ENCODE measurements around the gene GSTT2B.
"Not testable (repeated sequence)": the region's sequence is repeated elsewhere in the genome, so short reads cannot be mapped to it uniquely, and the experiment has no call there.

The GSTT2B gene

GRCh38 chr22:23961084-23961771 lies at the start of gene GSTT2B:
Gene GSTT2B (minus strand): TSS chr22:23961195. CDS start chr22:23961131, 64 bp downstream.
- H3K27me3 ChIP-seq (ENCODE audit: control insufficient read depth, insufficient read depth, low read length); H3K4me3 ChIP-seq (ENCODE audit: low read length); H3K9me3 ChIP-seq (ENCODE audit: control insufficient read depth, low read depth, low read length); H3K9ac ChIP-seq (ENCODE audit: low read length); H3K4me1 ChIP-seq (ENCODE audit: control insufficient read depth, low read depth, low read length); H3K27ac ChIP-seq (ENCODE audit: low read length); H3K36me3 ChIP-seq (ENCODE audit: control insufficient read depth, low read depth, low read length): not testable (repeated sequence)

GRCh38 chr22:24010018-24010391 lies 49.0 kb upstream of the GSTT2B start:
- no peak overlapping the region for H3K9ac ChIP-seq (ENCODE audit: low read length)
- no peaks in the 10 kb centered on the region for H3K36me3 ChIP-seq (ENCODE audit: control insufficient read depth, low read depth, low read length)
- H3K9me3 ChIP-seq (ENCODE audit: control insufficient read depth, low read depth, low read length) = no peaks in the 10 kb centered on the region
- no peak overlapping the region for H3K27ac ChIP-seq (ENCODE audit: low read length)
- peaks cover 4% of the 10 kb centered on the region for H3K4me1 ChIP-seq (ENCODE audit: control insufficient read depth, low read depth, low read length)
- H3K4me3 ChIP-seq (ENCODE audit: low read length) = no peak overlapping the region
- H3K27me3 ChIP-seq (ENCODE audit: control insufficient read depth, insufficient read depth, low read length) = no peaks in the 10 kb centered on the region

DNA sequence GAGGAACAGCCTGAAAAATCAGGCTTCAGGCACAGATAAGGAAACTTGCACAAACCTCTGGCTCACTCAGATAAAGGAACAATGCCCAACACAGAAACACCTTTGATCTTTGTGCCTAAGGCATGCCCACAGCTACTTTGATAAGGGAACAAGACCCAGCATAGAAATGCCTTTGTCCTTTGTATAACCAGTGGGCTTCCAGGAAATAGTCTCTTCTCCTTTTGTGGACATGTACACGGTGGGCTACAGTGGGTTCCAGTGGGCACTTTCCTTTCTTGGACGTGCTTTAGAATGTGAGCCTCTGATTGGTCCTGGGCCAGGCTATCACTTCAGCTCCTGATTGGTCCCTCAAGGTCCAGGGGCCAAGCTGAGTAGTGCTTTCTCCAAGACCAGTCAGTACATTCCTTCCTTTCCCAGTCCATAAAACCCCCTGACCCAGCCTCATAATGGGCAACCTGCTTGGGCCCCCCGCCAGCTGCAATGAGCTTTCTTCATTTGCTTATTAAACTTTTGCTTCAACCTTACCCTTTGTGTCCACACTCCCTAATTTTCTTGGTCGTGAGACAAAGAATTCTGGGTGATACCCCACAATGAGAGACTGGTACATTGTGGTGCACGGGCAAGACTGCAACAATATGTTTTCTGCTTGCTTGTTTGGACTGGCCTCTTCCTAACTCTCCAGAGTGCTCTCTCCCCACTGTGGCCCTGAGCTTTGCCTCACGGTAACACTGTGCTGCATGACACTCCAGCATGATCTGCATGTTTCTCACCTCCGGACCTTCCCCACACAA lies 48.4 kb upstream of the GSTT2B start:
- no peaks in the 10 kb centered on the region for H3K27me3 ChIP-seq (ENCODE audit: control insufficient read depth, insufficient read depth, low read length)
- H3K4me3 ChIP-seq (ENCODE audit: low read length) = no peak overlapping the region
- H3K36me3 ChIP-seq (ENCODE audit: control insufficient read depth, low read depth, low read length) = no peaks in the 10 kb centered on the region
- peaks cover 4% of the 10 kb centered on the region for H3K4me1 ChIP-seq (ENCODE audit: control insufficient read depth, low read depth, low read length)
- H3K9me3 ChIP-seq (ENCODE audit: control insufficient read depth, low read depth, low read length) = no peaks in the 10 kb centered on the region
- H3K27ac ChIP-seq (ENCODE audit: low read length) = no peak overlapping the region
- no peak overlapping the region for H3K9ac ChIP-seq (ENCODE audit: low read length)

GRCh38 chr22:24008381-24009226 lies 47.6 kb upstream of the GSTT2B start:
- Histone ChIP-seq H3K4me1 (ENCODE audit: control insufficient read depth, low read depth, low read length) (peaks cover 4% of the 10 kb centered on the region), H3K9ac (ENCODE audit: low read length) (no peak overlapping the region), H3K27ac (ENCODE audit: low read length) (no peak overlapping the region), H3K4me3 (ENCODE audit: low read length) (no peak overlapping the region), H3K9me3 (ENCODE audit: control insufficient read depth, low read depth, low read length) (no peaks in the 10 kb centered on the region), H3K27me3 (ENCODE audit: control insufficient read depth, insufficient read depth, low read length) (no peaks in the 10 kb centered on the region), H3K36me3 (ENCODE audit: control insufficient read depth, low read depth, low read length) (no peaks in the 10 kb centered on the region)

GRCh38 chr22:24008022-24008283 lies 47.0 kb upstream of the GSTT2B start:
- Histone ChIP-seq H3K36me3 (ENCODE audit: control insufficient read depth, low read depth, low read length) (no peaks in the 10 kb centered on the region), H3K9me3 (ENCODE audit: control insufficient read depth, low read depth, low read length) (no peaks in the 10 kb centered on the region), H3K27ac (ENCODE audit: low read length) (no peak overlapping the region), H3K27me3 (ENCODE audit: control insufficient read depth, insufficient read depth, low read length) (no peaks in the 10 kb centered on the region), H3K4me1 (ENCODE audit: control insufficient read depth, low read depth, low read length) (peaks cover 4% of the 10 kb centered on the region), H3K9ac (ENCODE audit: low read length) (no peak overlapping the region), H3K4me3 (ENCODE audit: low read length) (no peak overlapping the region)

DNA sequence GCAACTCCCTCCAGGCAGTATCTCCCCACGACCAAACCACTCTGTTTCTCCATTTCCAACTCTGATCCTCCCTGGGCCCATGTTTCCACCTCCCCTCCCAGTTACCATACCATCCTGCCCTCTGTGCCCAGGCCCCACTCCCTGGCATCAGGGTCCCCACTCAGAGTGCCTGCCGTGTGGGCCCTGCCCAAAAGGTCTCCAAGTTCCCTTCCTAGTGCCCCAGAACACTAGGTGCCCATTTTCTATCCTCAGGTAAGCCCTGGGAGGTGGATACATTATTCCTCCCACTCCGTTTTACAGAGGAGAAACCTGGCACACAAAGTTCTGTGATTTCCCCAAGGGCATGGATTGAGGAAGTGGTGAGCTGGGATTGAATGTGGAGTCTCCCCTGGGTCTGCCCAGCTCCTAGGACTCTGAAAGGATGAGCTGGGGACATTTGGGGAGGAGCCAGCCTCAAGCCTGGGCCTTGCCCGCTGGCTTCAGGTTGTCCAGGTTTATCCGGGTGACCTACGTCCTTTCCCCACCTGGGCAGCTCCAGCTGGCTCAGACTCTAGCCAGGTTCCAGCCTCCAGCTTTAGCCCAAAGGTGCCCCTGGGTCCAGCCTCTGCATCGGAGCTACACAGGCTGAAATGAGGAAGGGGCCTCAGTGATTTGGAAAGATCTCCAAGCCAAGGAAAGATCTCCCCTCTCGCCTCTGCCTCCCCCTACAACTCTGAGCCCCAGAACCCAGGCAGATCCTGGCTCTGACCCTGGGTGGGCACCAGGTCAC lies 46.4 kb upstream of the GSTT2B start:
- peaks cover 3% of the 10 kb centered on the region for H3K4me1 ChIP-seq (ENCODE audit: control insufficient read depth, low read depth, low read length)
- H3K4me3 ChIP-seq (ENCODE audit: low read length) = no peak overlapping the region
- no peaks in the 10 kb centered on the region for H3K9me3 ChIP-seq (ENCODE audit: control insufficient read depth, low read depth, low read length)
- no peak overlapping the region for H3K27ac ChIP-seq (ENCODE audit: low read length)
- H3K36me3 ChIP-seq (ENCODE audit: control insufficient read depth, low read depth, low read length) = no peaks in the 10 kb centered on the region
- H3K9ac ChIP-seq (ENCODE audit: low read length) = no peak overlapping the region
- no peaks in the 10 kb centered on the region for H3K27me3 ChIP-seq (ENCODE audit: control insufficient read depth, insufficient read depth, low read length)

GRCh38 chr22:24006914-24007214 lies 45.9 kb upstream of the GSTT2B start:
- Histone ChIP-seq H3K36me3 (ENCODE audit: control insufficient read depth, low read depth, low read length) (no peaks in the 10 kb centered on the region), H3K4me1 (ENCODE audit: control insufficient read depth, low read depth, low read length) (peaks cover under 1% of the 10 kb centered on the region), H3K9me3 (ENCODE audit: control insufficient read depth, low read depth, low read length) (no peaks in the 10 kb centered on the region), H3K27ac (ENCODE audit: low read length) (no peak overlapping the region), H3K4me3 (ENCODE audit: low read length) (no peak overlapping the region), H3K27me3 (ENCODE audit: control insufficient read depth, insufficient read depth, low read length) (no peaks in the 10 kb centered on the region), H3K9ac (ENCODE audit: low read length) (no peak overlapping the region)

DNA sequence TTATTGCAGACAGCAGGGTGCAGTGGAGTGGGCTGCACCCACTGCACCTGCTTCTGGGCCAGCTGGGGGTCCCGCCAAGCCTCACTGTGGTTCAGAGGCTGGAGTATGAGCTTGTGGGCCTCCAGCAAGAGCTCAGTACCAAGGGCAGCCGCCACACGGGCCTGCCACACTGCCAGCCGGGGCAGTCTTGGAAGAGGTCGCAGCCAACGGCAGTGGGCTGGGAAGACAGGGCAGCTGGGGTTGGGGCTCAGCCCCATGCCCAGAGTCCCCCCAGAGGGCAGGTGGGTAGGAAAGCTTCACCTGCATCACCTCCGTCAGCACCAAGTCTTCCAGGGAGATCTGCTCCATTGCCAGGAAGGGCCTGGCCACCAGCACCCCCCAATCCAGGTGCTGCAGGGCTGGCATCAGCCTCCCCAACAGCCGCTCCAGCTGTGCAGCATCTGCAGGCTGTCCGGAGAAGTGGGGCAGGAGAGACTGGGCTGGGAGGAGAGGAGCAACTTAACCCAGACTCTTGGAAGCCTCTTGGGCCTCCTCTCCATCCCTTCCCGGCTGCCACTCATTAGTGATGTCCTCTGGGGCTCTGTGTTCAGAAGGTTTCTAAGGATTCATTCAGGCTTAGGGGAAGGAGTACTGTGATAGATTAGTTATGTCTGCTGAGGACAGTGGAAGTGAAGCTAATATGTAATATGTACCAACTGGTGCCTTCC lies 45.4 kb upstream of the GSTT2B start:
- Histone ChIP-seq H3K9me3 (ENCODE audit: control insufficient read depth, low read depth, low read length) (no peaks in the 10 kb centered on the region), H3K27ac (ENCODE audit: low read length) (no peak overlapping the region), H3K4me1 (ENCODE audit: control insufficient read depth, low read depth, low read length) (peaks cover 5% of the 10 kb centered on the region), H3K27me3 (ENCODE audit: control insufficient read depth, insufficient read depth, low read length) (no peaks in the 10 kb centered on the region), H3K4me3 (ENCODE audit: low read length) (no peak overlapping the region), H3K36me3 (ENCODE audit: control insufficient read depth, low read depth, low read length) (no peaks in the 10 kb centered on the region), H3K9ac (ENCODE audit: low read length) (no peak overlapping the region)

- Histone ChIP-seq H3K36me3 (ENCODE audit: control insufficient read depth, low read depth, low read length) (no peaks in the 10 kb centered on the region), H3K27me3 (ENCODE audit: control insufficient read depth, insufficient read depth, low read length) (no peaks in the 10 kb centered on the region), H3K4me1 (ENCODE audit: control insufficient read depth, low read depth, low read length) (peaks cover 9% of the 10 kb centered on the region), H3K9ac (ENCODE audit: low read length) (no peak within 1 kb of the TSS), H3K27ac (ENCODE audit: low read length) (no peak within 1 kb of the TSS), H3K4me3 (ENCODE audit: low read length) (no peak within 1 kb of the TSS), H3K9me3 (ENCODE audit: control insufficient read depth, low read depth, low read length) (no peaks in the 10 kb centered on the region)
Observed at GRCh38 chr22:24005201-24005600, 44.2 kb upstream of the GSTT2B start, which contains the start of gene GSTT4. Gene GSTT4 (minus strand): TSS chr22:24005453. CDS start chr22:24005356, 97 bp downstream.

DNA sequence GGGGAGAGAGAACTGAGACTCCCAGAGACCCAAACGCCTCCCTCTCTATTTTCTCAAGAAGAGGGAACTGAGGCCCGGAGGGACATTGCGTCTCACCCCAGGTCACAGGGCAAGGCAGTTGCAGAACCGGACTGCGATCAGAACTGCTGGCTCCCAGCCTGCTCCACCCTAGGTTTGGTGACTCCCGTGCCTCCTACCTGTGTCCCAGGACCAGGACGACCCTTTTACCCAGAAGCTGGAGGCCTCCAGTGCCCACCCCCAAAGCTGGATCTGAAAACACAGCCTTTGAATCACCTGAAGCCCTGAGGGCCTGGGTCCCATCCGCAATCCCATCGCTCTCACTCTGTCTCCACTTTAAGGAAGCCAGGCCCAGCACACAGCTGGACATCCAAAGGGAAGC lies 42.9 kb upstream of the GSTT2B start:
- peaks cover 9% of the 10 kb centered on the region for H3K4me1 ChIP-seq (ENCODE audit: control insufficient read depth, low read depth, low read length)
- H3K9me3 ChIP-seq (ENCODE audit: control insufficient read depth, low read depth, low read length) = no peaks in the 10 kb centered on the region
- no peak overlapping the region for H3K4me3 ChIP-seq (ENCODE audit: low read length)
- no peaks in the 10 kb centered on the region for H3K27me3 ChIP-seq (ENCODE audit: control insufficient read depth, insufficient read depth, low read length)
- H3K36me3 ChIP-seq (ENCODE audit: control insufficient read depth, low read depth, low read length) = no peaks in the 10 kb centered on the region
- no peak overlapping the region for H3K9ac ChIP-seq (ENCODE audit: low read length)
- no peak overlapping the region for H3K27ac ChIP-seq (ENCODE audit: low read length)

GRCh38 chr22:24002851-24003250 lies 41.9 kb upstream of the GSTT2B start:
- Histone ChIP-seq H3K9me3 (ENCODE audit: control insufficient read depth, low read depth, low read length) (no peaks in the 10 kb centered on the region), H3K36me3 (ENCODE audit: control insufficient read depth, low read depth, low read length) (no peaks in the 10 kb centered on the region), H3K4me3 (ENCODE audit: low read length) (no peak overlapping the region), H3K4me1 (ENCODE audit: control insufficient read depth, low read depth, low read length) (peaks cover 9% of the 10 kb centered on the region), H3K27ac (ENCODE audit: low read length) (no peak overlapping the region), H3K27me3 (ENCODE audit: control insufficient read depth, insufficient read depth, low read length) (no peaks in the 10 kb centered on the region), H3K9ac (ENCODE audit: low read length) (no peak overlapping the region)

Measured in iPS-18a (cell line).